Activated naive CD4-positive, alpha-beta T cell (primary cell): Measurements from ENCODE around the gene NAA60.
"Not testable (repeated sequence)": the region's sequence is repeated elsewhere in the genome, so short reads cannot be mapped to it uniquely, and the experiment has no call there.

ENCODE experiments used
- DNase-seq, 4 experiments: peaks; one replicate each; lab custom pipeline; 2025; lab: John Stamatoyannopoulos, UW

Gene NAA60

DNA sequence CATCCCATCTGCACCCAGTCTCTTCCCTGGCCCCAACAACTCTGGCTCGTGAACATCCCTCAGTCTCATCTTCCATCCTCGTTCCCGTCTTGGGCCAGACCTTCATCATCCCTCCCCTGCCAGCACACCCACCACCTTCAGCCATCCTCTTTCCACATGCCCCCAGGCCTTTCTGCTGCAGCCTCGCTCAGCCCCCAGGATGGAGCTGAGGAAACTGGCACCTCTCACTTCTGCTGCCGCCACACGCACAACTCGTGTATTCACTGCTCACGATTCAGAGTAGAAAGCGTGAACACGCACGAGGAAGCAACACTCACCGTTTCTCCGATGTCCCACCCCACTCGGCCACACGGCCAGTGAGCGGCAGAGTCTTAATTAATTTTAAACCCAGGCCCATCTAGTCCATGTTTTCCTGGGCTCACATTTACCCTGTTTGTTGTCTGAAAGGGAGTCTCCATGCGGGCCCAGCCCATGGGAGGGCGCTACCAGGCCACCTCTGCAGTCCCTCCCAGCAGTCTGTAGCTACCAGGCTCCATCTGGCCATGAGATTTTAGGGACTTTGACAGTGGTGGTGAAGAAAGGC lies 39.3 kb downstream of the NAA60 start:
- DNase-seq, result no peak

DNA sequence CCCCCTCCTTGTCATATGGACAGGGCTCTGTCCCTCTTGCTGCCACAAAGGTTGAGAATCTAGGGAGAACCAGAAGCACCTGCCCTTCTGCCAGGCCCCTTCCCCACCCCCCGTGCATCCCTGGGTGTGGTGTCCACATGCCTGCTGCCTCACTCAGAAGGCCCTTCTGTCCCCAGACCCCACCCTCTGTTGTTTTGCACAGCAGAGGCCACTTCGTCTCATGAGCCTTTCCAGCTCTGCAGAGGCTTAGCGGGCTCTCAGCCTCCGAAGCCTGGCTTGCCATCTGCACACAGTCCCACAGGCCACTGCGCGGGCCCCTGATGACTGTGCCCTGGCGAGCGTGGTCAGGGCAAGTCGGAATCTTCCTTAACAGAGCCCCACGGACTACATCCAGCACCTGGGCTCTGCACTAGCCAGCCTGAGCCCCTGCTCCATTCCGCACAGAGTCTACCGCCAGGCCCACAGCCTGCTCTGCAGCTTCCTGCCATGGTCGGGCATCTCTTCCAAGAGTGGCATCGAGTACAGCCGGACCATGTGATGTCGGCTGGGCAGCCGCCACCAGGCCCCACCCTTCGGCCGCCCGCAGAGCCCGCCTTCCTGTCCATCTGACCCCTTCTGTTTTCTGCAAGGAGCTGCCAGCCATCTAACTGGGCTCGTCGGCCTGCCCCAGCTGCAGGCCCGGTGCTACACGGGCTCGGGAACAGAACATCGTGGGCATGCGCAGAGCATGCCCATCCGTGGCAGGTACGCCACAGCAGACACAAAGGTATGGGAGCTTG lies 41.0 kb downstream of the NAA60 start:
- no peak for DNase-seq

DNA sequence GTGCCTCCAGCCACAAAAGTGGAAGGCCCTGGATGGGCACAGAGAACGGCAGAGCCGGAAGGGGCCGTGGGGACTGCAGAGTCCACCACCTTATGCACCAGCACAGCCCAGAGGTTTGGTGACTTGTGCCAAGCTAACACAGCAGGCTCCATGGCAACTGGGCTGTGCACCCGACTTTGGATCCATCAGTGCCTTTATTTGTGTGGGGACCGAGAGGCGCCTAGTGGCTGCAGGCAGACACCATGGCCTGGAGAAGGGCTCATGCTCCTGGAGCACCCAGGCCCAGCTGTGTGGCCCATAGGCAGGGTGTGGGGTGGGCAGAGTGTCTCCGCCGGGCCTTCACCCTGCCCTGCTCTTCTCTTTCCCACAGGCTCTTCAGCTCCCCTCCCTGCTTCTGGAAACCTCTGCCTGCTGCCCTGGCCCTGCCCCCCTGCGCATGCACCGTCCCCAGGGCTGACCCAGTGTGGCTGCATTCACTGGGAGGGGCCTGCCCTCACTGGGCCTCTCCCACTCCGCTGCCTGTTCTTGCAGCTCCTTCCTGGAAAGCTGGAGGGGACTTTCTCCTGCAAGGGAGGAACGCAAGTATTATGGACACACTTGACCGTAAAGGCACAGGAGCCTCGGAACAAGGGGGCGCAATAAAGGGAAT lies 41.7 kb downstream of the NAA60 start:
- DNase-seq, result no peak

DNA sequence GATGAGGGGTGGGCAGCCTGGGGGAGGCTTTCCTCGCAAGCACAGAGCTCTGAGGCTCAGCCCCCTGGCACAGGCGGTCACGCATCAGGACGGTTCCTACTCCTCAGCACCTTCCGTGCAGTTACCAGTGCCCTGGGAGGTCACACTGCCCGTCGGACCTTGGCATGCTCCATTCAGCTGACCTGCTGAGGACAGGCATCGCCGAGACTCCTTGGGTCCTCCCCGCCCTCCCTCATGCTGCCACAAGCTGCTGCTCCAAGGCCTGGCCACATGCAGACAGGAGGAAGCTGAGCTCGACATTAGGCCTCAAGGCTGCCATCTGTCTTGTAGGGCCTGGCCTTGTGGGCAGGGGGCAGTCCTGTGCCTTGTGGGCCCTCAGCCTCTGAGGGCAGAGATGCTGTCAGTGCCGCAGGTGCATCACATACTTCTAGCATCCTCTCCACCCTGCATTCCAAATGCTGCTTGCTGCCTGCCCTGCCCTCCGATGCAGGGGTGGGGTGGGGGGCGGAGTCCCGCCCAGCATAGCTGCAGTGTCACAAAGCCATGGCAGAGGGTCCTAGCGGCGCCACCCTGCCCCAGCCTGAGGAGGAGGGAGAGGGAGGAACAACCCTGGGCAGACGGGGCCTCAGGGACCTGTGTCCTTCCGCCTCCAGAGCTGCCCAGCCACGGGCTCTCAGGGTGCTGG lies 42.5 kb downstream of the NAA60 start:
- DNase-seq, result no peak

DNA sequence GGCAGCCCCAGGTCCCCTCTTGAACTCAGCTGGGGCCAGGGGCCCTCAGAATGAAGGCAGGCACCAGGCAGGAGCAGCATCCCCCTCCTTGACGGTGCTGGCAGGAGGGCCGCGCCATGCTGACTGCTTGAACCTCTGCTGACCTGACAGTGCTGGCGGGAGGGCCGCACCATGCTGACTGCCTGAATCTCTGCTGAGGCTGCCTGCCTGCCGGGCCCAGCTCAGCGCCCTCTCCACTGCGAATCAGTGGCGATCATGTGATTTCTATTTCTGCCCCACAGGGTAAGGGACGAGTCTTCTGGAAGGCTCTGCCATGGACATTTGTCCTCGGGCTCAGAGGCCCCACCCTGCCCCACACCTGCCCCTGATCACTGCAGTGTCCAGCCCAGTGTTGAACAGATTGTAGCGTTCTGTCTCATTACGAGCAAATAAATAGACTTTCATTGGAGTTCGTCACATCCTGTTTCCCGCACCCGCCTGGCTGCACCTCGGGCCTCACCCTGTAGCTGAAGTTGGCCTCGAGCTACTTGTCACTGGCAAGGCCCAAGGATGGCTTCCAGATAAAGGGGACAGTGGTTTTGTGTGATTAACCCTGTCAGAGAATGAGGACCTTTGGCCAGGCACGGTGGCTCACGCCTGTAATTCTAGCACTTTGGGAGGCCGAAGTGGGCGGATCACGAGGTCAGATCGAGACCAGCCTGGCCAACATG lies 43.2 kb downstream of the NAA60 start:
- no peak for DNase-seq

DNA sequence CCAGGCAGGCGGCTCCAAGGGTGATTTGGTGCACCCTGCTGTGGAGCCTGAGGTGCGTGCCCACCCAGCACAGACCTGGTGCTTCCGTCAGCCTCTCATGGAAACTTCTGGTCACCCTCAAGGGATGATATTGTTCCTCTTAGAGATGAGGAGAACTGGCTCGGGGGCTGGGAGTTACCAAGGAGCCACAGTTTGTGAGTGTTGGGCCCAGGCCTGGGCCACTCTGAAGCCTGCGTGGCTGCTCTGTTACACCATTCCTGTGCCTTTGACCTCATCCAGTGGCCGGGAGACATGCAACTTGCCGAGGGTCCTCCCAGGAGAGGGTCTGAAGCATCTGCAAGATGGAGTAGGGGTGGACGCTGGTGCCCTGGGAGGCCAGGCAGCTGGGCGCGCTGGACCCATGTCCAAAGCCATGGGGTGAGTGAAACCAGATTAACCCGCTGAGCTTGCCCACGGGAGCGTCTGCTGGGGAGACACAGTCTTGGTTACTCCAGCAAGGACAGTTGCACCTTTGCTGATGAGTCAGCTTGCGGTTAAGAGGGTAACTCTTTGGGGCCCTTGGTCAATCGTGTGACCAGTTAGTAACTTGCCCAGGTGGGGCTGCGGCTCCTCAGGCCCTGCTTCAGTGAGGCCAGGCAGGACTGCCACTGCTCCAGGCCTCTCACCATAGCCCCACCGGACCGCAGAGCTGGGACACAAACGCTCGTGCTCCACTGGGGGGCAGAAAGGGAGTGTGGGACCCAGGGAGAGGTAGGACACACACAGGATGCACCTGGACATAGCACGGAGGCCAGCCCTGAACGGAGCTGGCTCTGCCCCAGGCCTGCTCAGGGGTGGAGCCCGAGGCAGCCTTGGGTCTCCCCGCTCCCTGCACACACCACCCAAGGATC lies 44.3 kb downstream of the NAA60 start:
- no peak for DNase-seq

DNA sequence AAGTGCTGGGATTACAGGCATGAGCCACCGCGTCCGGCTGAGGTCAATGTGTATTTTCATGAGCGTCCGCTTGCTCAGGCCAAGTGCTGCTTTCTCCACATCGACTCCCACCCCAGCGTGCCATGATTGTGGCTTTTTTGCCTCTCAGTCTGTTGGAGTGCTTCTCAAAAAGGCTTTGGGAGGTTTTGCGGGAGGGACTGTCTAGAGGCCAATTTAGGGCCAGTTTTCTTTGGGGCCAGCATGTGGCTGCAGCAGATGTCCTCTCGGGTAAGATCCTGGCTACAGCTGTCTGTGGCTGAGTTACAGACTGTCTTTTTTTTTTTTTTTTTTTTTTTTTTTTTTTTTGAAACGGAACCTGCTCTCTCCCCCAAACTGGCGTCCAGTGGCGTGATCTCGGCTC lies 45.3 kb downstream of the NAA60 start:
- no peak for DNase-seq

DNA sequence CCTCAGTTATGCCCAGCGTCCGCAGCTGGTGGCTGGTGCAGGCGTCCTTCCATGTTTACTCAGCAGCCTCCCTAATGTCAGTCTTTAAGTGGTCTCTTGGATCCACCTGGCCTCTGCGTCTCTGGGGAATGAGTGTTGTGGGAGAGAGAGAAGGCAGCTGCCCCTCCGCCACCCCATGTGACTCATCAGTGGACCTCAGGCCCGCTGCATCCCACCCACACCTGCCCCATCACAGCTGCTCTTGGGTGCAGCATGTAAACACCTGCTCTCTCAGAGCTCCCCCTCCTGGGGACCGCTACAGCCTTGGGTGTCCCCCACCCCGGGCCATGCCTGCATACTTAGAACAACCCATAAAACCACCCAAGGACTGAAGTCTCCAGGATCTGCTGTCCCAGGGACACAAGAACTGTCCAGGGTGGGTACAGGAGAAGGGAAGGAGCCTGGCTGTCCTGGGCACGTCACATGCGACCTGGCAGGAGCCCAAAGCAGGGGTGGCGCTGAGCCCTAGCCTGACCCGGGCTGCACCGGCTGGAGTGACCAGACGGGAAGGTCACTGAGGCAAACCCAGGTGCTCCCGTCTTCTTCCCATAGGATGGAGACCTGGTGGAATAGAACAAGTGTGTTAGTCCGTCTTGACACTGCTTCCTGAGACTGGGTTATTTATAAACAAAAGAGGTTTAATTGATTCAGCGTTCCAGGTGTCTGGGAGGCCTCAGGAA lies 47.6 kb downstream of the NAA60 start:
- DNase-seq, result no peak

DNA sequence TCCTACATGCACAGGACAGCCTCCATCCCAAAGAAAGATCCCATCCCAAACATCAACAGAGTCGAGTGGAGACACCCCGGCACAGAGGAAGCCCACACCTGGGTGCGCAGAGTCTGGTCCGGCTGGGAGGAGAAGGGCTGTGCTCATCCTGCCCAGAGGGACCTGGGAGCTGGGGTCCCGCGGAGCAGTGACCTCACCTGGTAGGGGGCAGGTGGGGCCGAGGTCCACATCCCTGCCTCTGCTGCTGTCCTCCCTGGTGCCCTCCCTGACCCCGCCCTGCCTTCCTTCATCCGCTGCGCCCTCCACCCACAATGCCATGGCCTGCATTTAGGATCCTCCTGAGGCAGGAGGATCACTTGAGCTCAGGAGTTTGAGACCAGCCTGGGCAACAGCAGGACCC lies 48.9 kb downstream of the NAA60 start:
- DNase-seq, result no peak

DNA sequence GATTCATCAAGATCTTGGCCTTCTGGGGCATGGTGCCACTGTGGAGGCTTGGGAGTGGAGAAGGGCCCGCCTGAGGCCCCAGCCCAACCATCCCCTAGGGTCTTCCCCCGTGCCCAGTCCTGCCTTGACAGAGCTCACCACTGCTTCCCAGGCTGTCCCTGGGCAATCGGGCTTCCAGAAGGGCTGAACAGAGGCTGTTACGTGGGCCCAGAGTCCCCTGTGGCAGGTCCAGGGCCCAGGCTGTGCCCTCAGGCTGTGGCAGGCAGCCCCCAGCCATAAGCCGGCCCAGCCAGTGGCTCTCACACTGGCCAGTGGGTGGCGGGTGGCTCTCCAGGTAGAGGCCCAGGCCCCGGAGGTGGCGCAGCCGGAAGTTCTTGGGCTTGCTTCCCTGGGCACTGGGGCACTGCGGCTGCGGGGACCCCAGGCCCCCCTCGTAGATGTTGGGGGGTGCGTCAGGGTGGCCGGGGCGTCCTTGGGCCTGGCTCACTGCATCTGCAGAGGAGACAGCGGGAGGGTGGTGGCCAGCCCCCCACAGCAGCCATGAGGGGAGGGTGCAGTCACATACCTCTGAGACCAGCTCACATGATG lies 51.0 kb downstream of the NAA60 start:
- no peak for DNase-seq

DNA sequence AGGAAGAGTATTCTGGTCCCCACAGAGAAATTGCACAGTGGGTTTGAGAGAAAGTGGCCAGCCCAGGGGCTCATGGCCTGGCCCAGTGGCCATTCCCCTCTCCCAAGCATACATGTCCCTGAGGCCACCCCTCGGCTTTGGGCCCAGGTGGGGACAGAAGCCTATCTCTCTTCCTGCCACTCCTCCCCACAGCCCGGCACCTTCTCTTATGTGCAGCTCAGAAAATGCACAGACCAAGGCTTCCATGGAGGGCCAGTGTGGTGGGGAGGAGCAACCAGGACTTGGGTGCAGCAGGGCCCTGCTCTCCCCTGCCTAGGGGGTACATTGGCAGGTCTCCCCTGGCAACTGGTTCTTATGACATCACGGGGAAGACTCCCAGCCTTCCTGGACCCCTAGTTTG lies 51.7 kb downstream of the NAA60 start, which contains the start of gene C16orf90:
Gene C16orf90 (minus strand): TSS at position 314 of the 400 bp plus-strand sequence. CDS start 68 bp downstream, at position 246.
- DNase-seq, result no peak

DNA sequence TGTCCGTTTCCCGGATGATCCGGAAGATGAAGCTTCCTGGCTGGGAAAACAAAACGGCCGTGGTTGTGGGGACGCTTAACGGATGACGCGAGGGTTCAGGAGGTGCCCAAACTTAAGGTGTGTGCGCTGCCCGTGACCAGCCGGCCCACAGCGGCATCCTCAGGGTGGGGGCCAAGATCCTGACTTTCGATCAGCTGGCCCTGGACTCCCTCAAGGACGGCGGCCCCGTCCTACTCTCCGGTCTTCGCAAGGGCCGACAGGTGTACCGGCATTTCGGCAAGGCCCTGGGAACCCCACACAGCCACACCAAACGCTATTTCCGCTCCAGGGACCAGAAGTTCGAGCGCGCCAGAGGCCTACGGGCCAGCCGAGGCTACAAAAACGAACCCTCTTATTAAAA lies 52.9 kb downstream of the NAA60 start:
- DNase-seq, result no peak

DNA sequence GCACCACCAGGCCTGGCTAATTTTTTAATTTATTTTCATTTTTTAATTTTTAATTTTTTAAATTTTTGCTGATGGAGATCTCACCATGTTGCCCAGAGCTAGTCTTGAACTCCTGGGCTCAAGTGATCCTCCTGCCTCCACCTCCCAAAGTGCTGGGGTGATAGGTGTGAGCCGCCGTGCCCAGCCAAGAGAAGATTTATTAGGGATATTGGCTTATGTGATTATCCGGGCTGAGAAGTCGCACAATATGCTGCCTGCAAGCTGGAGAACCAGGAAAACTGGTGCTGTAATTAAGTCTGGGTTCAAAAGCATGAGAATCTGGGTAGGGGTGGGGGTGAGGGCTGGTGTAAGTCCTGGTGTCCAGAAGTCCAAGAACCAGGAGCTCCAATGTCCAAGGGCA lies 54.3 kb downstream of the NAA60 start:
- no peak for DNase-seq

DNA sequence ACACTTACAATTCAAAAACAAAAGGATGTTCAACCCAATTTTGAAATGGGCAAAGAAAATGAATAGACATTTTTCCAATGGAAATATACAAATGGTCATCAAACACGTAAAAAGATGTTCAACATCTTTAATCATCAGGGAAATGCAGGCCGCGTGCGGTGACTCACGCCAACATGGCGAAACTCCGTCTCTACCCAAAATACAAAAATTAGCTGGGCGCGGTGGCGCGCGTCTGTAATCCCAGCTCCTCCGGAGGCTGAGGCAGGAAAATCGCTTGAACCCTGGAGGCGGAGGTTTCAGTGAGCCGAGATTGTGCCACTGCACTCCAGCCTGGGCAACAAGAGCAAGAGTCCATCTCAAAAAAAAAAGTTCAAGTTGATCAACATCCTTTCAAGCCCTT lies 55.5 kb downstream of the NAA60 start:
- DNase-seq, result no peak

DNA sequence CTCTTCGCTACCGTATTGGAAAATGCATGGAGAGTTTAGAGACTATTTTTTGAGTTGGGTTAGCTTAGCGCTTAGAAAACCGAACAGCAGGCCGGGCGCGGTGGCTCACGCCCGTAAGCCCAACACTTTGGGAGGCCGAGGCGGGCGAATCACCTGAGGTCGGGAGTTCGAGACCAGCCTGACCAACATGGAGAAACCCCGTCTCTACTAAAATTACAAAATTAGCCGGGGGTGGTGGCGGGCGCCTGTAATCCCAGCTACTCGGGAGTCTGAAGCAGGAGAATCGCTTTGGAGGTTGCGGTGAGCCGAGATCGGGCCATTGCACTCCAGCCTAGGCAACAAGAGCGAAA lies 57.9 kb downstream of the NAA60 start:
- not testable (repeated sequence) for DNase-seq

DNA sequence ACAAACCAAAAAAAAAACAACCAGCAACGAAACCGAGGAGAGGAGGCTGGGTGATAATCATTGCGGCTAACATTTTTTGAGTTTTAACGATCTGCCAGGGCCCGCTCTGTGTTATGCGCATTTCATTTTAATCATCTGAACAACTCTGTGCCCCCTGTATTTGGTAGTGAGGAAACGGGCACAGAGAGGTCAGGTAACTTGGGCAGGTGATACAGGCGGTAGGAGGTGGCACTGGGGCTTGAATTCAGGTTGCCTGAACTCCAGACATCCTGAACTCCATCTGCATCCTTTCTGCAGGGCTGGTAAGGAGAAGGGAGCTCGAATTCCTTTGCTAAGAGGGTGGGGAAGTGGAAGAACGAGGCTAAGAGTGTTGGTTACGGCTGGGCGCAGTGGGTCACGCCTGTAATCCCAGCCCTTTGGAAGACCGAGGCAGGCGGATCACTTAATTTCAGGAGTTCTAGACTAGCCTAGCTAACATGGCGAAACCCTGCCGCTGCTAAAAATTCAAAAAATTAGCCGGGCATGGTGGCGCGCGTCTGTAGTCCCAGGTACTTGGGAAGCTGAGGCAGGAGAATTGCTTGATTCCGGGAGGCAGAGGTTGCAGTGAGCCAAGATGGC lies 58.4 kb downstream of the NAA60 start:
- DNase-seq, result no peak

DNA sequence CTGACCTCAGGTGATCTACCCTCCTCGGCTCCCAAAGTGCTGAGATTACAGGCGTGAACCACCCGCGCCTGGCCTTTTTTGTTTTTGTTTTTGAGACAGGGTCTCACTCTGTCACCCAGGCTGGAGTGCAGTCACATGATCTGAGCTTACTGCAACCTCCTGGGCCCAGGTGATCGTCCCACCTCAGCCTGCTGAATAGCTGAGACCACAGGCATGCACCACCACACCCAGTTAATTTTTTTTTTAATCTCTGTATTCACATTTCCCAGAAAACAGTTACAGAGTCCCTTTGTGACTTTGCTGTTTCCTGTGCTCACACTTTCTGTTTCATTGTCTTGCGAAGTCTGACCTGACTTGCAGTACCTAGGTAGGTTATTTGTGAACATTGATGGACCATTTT lies 60.0 kb downstream of the NAA60 start:
- peak in 2 of 4 experiments; percentile 22 to 49 for DNase-seq

DNA sequence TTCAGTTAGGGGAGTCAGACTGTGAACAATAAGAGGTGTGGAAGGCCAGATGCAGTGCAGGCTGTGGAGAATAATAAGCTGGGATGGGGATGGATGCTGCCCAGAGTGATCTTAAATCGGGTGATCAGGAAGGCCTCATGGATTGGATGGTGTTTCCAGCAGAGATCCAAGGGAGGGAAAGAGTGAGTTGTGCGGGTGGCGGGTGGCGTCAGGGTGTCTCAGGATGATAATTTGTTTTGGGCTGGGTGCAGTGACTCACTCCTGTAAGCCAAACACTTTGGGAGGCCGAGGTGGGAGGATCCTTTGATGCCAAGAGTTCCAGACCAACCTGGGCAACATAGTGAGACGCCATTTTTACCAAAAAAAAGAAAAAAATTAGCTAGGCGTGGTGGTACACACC lies 65.3 kb downstream of the NAA60 start:
- no peak for DNase-seq

DNA sequence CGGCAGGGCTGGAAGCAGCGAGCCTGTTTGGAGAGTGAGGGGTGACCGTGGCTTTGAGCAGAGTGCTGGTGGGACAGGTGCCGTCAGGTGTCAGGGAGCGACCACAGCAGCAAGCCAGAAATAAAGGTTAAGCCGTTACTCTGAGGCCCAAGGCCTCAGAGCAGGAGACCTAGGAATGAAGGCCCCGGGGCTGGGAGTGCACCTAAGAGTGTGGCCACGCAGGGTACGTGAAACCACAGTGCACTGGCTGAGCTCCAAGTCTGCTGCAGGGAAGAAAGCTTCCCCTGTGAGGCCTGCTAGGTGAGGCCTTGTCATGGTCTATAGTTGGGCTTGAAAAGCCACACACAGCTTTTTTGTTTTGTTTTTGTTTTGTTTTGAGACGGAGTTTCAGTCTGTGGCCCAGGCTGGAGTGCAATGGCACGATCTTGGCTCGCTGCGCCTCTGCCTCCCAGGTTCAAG lies 66.0 kb downstream of the NAA60 start:
- DNase-seq, result peak in 2 of 4 experiments; percentile 63 to 73
